Measurements from ENCODE around the gene CNPY2.
A peak's percentile ranks its signal among the peaks of the same experiment; 100 is the strongest.
"Not testable (repeated sequence)": the region's sequence is repeated elsewhere in the genome, so short reads cannot be mapped to it uniquely, and the experiment has no call there.

Gene CNPY2

DNA sequence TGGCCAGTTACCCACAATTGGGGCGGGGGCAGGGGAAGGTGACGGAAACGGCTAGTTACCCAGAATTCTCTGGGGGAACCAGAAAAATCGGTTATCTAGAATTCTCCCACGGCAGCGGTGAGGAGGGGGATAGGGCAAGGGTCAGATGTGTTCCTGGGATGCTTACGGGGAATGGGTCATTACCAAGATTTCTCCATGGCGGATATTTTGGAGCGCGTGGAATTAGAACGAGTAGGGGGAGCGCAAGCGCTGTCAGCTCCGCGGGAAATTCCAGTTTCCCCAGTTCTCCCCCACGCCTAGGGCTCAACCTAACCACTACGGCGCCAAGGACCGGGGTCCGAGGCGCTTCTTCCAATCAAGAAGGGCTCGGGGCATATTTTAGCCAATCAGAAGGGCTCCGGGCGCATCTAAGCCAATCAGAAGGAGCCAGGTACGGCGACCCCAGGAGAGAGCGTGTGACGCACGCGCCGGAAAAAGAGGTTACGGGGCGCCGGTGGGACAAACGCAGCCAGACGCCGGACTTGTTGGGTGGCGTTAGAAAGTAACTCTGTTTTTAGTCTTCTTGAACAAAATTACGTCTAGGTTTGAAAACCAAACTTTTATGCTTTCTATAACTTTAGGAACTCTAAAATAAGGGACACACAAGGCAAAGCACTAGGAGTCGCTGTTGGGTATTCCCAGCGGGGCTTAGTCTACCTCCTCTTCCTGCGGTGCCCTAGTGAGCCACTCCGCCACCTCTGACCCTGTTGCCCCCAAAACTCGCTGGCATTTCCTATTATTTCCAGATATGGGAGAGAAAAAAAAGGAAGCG is 18.1 kb upstream of the CNPY2 start, which contains the start of gene PAN2:
PAN2 (minus strand) TSS at position 322 of the 811 bp plus-strand sequence. CDS start 906 bp downstream, outside the sequence.
- DNase-seq (ENCODE audit: low spot score) = peak; percentile 99
- no peak for FAIRE-seq

- FAIRE-seq = no peak
- no peak for DNase-seq (ENCODE audit: low spot score)
Observed at GRCh38 chr12:56333197-56333678, 17.4 kb upstream of the CNPY2 start.

DNA sequence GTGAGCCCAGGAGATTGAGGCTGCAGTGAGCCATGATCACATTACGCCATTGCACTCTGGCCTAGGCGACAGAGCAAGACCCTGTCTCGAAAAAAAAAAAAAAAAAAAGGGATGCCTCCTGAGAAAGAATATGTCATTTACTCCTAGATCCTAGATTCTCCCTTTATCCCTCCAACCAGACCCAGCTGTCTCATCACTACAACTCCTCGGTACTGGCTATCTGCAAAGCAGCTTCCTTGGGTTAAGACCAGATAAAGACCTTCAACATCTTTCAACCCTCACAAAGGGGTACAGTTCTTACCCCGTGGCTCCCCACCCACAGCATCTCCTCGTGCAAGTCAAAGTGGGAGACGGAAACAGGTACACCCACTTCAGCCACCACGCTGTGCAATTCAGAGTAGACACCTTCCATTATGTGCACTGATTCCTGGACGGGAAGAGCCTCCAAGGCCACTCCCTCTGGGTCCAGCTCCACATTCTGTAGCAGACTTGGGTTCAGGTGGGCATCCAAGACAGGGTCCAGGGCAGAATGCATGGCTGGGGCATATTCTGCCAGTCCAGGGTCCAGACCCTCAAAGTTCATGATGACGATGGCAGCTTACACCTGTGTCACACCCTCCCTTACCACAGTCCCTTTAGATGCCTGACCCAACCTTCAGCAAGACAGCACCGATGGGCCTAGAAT is 16.9 kb upstream of the CNPY2 start:
- no peak for FAIRE-seq
- DNase-seq (ENCODE audit: low spot score) = no peak

DNA sequence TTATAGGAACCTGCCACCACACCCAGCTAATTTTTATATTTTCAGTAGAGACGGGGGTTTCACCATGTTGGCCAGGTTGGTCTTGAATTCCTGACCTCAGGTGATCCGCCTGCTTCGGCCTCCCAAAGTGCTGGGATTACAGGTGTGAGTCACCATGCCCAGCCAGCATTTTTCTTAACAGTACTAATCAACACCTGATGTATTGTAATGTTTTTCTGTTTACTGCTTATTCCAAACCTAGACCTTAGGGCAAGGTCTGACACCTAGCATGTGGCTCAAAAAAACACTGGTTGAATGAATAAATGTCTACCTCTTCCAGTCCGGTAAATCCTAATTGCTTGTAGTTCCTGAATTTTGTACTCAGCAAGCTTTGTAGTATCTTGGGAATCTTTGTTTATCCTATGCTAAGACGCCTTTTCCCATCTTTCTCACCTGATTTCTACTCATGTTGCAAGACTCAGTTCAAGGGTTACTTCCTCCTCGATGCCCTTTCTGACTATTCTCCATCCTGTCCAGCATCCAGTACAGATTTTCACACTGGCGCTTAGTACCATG is 15.2 kb upstream of the CNPY2 start:
- FAIRE-seq (no peak), DNase-seq (ENCODE audit: low spot score) (no peak)

GRCh38 chr12:56326533-56326932 is 10.7 kb upstream of the CNPY2 start:
- DNase-seq (ENCODE audit: low spot score) = no peak
- FAIRE-seq = no peak

DNA sequence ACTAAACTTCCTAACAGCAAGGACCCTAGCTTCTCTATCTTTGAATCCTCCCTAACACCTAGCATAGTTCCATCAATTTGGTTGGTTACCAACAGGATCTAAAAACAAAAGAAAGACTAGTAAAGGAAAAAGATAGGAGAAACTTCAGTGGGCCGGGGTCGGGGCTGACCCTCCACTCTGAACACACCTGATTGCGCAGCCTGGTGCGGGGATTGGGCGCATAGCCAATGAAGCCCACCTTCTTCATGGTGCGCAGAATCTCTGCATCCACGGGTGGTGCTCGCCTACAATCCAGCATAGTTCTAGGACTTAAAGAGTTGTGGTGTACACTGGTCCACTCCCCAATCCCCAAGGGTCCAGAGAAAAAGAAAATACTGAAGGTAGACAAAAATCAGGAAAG is 10.3 kb upstream of the CNPY2 start:
- no peak for DNase-seq (ENCODE audit: low spot score)
- no peak for FAIRE-seq

GRCh38 chr12:56324206-56324605 is 8.4 kb upstream of the CNPY2 start:
- FAIRE-seq = no peak
- DNase-seq (ENCODE audit: low spot score) = no peak

DNA sequence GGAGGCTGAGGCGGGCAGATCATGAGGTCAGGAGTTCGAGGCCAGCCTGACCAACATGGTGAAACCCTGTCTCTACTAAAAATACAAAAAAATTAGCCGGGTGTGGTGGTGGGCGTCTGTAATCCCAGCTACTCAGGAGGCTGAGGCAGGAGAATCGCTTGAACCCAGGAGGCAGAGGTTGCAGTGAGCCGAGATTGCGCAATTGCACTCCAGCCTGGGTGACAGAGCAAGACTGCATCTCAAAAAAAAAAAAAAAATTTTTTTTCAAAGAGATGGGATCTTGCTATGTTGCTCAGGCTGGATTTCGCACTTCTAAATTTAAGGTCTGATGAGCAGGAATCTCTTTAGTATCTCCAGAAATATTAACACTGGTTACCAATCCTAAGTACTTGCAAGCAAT is 5.8 kb upstream of the CNPY2 start:
- not testable (repeated sequence) for FAIRE-seq; DNase-seq (ENCODE audit: low spot score)

DNA sequence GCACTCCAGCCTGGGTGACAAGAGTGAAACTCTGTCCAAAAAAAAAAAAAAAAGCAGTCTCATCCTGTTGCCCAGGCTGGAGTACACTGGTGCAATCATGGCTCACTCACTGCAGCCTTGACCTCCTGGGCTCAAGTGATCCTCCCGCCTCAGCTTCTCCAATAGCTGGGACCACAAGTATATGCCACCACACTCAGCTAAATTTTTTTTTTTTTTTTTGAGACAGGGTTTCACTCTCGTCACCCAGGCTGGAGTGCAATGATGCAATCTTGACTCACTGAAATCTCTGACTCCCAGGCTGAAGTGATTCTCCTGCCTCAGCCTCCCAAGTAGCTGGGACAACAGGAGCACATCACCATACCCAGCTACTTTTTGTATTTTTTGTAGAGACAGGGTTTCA is 5.2 kb upstream of the CNPY2 start:
- DNase-seq (ENCODE audit: low spot score) (no peak), FAIRE-seq (no peak)

DNA sequence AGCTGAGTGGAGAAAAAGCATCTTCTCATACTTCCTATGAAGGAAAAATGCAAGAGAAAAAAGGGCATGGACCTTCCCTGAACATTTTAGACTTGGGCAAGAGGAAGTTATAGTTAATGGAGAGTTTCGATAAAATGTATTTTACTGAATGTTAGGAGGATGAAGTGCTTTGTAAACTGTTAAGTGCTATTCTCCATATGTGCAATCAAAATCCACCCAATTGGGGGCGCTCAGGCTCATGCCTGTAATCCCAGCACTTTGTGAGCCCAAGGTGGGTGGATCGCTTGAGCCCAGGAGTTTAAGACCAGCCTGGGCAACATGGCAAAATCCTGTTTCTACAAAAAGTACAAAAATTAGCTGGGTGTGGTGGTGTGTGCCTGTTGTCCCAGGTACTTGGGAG is 1.9 kb upstream of the CNPY2 start:
- DNase-seq (ENCODE audit: low spot score) = no peak
- FAIRE-seq = no peak

DNA sequence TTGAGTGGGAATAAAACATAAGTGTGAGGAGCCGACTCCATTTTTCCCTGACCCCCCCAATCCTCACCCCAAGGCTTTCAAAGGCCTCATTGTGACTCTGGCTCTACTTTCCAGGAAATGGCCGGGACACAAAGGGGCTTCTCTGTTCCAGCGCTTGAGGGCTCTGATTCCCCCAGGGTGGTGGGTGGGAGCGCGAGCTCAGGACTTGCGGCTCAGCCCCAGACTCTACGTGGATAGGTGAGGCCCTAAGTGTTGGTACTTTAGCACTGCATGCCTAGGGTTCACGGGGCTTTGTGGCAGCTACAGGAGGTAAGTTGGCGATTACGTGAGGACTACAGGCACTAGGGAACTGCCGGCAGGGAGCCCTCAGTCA is 553 bp downstream of the CNPY2 start:
- DNase-seq (ENCODE audit: low spot score) (no peak), FAIRE-seq (no peak)

DNA sequence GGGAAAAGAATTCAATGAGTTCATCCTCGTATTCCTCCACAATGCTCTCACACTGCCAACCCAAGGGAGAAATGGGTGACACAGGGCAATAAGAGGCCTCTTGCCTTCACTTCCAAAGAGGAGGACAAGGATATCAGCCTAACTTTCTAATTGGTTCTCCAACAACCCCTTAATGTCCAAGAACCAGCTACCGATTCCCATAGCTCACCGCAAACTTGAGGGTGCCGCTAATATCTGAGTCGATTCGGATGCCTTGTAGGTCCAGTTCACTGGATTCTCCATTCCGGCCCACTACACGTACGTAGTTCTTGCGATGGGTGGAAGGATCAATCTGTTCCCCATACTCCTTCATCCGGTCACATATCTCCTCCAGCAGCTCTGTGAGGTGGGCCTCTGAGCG is 4.8 kb downstream of the CNPY2 start:
- DNase-seq (ENCODE audit: low spot score) (no peak), FAIRE-seq (no peak)

DNA sequence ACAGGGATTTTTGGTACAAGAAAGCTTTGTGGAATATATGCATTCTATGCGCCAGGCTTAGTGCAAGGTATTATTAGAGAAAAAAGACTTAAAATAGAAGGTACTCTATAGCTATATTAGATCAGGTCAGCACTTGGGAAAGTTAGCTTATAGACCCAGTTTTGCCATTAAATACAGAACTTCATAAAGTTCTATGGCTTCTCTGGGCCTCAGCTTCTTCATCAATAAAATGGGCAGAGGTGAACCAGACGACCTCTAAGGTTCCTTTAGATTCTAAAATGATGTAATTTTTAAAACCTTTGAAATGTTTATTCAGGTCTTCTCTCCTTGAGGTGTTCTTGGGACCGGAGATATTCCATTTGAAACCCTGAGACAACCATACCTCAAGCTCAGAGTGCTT is 7.1 kb downstream of the CNPY2 start:
- FAIRE-seq = no peak

GRCh38 chr12:56307221-56307965 is 8.4 kb downstream of the CNPY2 start:
- DNase-seq (ENCODE audit: low spot score) (no peak), FAIRE-seq (no peak)

More for the DNA sequence above, 7.1 kb downstream of the CNPY2 start:
- no peak for DNase-seq (ENCODE audit: low spot score)

DNA sequence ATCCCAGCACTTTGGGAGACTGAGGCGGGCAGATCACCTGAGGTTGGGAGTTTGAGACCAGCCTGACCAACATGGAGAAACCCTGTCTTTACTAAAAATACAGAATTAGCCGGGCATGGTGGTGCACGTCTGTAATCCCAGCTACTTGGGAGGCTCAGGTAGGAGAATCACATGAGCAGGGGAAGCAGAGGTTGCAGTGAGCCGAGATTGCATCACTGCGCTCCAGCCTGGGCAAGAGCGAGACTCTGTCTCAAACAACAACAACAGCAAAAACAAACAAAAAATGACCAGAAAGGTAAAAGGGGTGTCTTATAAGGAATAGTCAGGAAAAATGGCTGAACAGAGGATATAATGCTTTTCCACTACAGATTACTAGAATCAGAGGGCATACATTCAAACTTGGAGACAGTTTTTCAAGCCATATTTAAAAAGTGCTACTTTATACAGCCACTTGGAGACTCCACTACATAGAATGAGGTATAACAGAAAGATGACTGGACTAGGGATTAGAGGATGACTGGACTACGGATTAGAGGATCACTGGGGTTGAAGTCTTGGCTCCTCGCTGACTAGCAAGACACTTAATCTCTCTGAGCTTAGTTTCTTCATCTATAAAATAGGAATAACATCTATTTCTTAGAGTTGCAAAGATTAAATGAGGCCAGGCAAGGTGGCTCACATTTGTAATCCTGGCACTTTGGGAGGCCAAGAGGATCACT is 10.8 kb downstream of the CNPY2 start:
- DNase-seq (ENCODE audit: low spot score) = no peak
- no peak for FAIRE-seq

DNA sequence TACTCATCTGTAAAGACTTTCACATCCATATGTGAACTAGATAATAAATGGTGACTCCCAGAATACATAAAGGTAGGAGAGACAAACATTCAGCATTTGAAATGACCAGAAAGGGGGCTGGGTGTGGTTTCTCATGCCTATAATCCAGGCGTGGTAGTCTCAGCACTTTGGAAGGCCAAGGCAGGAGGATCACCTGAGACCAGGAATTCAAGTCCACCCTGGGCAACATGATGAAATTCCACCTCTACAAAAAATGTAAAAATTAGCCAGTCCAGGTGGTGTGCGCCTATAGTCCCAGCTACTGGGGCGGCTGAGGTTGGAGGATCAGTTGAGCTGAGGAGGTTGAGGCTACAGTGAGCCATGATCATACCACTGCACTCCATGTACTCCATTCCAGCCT is 11.5 kb downstream of the CNPY2 start:
- DNase-seq (ENCODE audit: low spot score) = no peak
- no peak for FAIRE-seq

GRCh38 chr12:56300644-56301464 is 14.9 kb downstream of the CNPY2 start:
- no peak for FAIRE-seq
- no peak for DNase-seq (ENCODE audit: low spot score)

GRCh38 chr12:56299853-56300643 is 15.7 kb downstream of the CNPY2 start, which contains the start of gene CS:
TSS of gene CS (minus strand) at chr12:56300330. CDS start at chr12:56300201, 129 bp downstream.
- DNase-seq (ENCODE audit: low spot score) (peak; percentile 98), FAIRE-seq (peak; percentile 23)

GRCh38 chr12:56299308-56299852 is 16.4 kb downstream of the CNPY2 start:
- FAIRE-seq = no peak

More at GRCh38 chr12:56299308-56299852, 16.4 kb downstream of the CNPY2 start:
- DNase-seq (ENCODE audit: low spot score) = no peak
